Fibroblast of villous mesenchyme (primary cell): ENCODE data around the gene ACRV1. TPM values are rescaled to one million over a fixed set of nuclear protein-coding genes. Genes with fewer than 3 reads are reported as not detected.

ENCODE experiments used
- DNase-seq: peaks from one replicate; pipeline ENCODE4 v3.0.0-alpha.2; 2010; ENCODE audit warnings: low read depth
- H3K4me3 ChIP-seq: 2 replicates; pipeline ENCODE4 v1.5.1; 2011; ENCODE audit warnings: low read depth, mild to moderate bottlenecking, low read length
- total RNA-seq: library from RNA; depleted of rRNA; stranded (reverse); fragments of >200 nt; gene quantifications from 2 replicates; pipeline ENCODE4 v1.2.3, GENCODE V29; 2012
- TF ChIP-seq, protein P1 (sequence below): IDR thresholded peaks from 2 replicates; pipeline ENCODE4 v1.5.1; 2012; ENCODE audit warnings: low read depth, mild to moderate bottlenecking, low read length; ENCODE audit not compliant: insufficient read depth

The ACRV1 gene
- total RNA-seq, 1 donor, result not detected

DNA sequence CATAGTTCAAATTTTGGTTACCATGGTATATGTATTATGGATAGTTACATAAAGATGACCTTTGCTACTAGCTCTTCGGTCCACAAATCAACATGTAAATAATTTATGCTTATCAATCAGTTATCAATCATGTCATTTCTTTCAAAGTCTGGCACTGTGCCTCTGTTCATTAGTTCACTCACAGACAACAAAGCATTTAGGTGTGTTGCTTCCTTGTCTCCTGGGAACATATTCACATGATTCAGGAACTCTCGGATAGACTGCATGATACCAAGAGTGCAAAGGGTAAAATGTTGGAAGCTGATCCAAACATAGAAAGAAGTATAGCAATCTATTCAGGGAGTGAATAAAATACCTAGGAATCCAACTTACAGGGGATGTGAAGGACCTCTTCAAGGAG lies 14.3 kb upstream of the ACRV1 start:
- no peak overlapping the region for H3K4me3 ChIP-seq
- TF ChIP-seq, protein P1, sequence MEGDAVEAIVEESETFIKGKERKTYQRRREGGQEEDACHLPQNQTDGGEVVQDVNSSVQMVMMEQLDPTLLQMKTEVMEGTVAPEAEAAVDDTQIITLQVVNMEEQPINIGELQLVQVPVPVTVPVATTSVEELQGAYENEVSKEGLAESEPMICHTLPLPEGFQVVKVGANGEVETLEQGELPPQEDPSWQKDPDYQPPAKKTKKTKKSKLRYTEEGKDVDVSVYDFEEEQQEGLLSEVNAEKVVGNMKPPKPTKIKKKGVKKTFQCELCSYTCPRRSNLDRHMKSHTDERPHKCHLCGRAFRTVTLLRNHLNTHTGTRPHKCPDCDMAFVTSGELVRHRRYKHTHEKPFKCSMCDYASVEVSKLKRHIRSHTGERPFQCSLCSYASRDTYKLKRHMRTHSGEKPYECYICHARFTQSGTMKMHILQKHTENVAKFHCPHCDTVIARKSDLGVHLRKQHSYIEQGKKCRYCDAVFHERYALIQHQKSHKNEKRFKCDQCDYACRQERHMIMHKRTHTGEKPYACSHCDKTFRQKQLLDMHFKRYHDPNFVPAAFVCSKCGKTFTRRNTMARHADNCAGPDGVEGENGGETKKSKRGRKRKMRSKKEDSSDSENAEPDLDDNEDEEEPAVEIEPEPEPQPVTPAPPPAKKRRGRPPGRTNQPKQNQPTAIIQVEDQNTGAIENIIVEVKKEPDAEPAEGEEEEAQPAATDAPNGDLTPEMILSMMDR, result no peak
- DNase-seq, result no peak

DNA sequence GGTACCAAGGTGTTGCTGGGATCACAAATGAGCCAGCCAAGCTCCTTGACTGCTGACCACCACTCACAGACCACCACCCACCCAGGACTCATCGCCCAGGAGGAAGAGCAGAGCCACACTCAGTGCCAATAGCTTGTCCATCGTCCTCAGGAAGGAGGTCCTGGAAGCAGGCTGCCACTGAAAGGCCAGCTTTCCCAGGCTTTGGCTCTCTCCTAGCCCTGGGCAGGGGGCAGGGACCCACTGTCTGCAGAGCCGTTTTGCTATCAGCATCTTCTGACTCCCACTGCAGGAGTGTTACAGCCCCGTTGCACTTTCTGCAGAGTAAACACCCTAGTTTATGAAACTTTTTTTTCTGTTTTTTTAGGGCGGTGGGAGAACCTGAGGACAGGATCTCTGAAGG lies 12.2 kb upstream of the ACRV1 start:
- no peak for DNase-seq
- H3K4me3 ChIP-seq, result no peak overlapping the region
- TF ChIP-seq, protein P1, result no peak

DNA sequence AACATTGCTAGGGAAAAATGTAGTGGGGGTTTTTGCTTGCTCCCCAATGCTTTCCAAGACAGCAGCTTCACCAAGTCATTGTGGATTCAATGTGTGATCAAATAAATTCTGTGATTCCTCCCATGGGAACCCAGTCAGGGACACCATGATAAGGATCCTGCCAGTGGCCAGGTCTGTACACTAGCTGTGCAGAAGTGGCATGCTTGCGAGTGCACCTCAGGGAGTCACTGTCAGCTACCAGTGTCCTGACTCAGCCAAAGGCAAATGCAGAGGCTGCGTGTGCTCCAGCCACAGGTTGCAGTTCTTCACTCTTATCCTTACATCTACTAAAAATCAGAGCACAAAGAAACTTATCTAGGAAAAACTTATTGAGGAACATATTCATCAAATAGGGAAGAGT lies 9.4 kb upstream of the ACRV1 start:
- no peak overlapping the region for H3K4me3 ChIP-seq
- TF ChIP-seq, protein P1, result no peak
- DNase-seq, result no peak

DNA sequence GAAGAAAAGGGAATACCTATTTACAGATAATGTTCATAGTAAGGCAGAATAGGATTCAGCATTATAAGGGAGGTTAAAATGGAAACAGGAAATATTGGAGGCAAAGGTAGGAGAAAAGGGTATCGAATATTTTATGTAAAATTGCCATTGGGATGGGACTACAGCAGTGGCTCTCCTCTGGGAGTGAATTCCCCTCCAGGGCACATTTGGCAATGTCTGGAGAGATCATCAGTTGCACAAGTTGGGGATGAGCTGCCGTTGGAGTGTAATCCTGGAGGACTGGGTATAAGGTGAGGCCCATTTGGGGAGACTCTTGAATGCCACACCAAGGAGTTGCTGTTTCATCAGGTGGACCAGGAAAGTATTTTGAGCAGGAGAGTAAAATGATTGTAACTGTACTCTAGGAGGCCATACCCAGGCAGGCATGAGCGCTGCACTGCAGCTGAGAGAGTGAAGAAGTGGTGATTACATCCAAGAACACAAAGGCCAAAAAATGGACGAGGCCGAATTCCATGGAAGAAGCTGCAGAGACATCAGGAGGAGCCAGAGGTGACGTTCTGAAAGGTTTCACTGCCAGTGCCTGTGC lies 8.7 kb upstream of the ACRV1 start:
- TF ChIP-seq, protein P1, result no peak
- no peak overlapping the region for H3K4me3 ChIP-seq
- DNase-seq, result no peak

DNA sequence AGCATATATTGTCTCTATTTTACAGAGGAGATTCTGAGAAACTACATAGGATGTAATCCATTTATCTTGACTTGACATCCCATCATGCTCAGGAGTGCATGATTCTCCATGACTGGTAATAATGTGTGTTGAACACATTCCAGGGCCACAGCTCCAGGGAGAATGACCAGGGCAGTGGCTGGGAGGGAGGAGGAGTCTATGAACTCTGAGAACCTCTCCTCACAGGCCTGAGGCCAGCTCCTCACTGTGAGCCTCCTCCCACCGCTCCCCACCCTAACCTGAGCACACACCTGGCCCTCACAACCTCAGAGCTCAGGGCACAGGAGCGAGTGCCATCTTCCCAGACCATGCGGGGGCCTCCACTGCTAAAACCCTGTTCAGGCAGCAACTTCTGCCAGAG lies 8.0 kb upstream of the ACRV1 start:
- no peak for DNase-seq
- TF ChIP-seq, protein P1, result no peak

DNA sequence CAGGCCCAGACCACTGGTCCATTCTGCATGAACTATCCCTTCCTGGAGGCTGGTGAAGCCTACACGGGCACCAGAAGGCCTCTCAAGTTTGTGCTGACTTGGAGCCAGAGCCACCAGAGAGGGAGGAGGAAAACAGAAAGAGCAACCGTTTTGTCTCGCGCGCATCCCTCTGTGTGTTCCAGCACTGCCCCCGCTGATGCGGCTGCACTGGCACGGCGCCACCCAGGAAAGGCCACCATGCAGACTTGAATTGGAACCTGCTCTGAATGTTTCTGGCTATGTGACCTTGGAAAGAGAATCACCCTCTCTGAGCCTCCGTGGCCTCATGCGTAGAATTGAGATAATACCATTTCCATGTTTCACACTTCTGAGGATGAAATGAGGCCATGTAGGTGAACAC lies 7.4 kb upstream of the ACRV1 start:
- TF ChIP-seq, protein P1, result no peak
- H3K4me3 ChIP-seq, result no peak overlapping the region
- no peak for DNase-seq

More for the DNA sequence above, 8.0 kb upstream of the ACRV1 start:
- H3K4me3 ChIP-seq, result no peak overlapping the region

DNA sequence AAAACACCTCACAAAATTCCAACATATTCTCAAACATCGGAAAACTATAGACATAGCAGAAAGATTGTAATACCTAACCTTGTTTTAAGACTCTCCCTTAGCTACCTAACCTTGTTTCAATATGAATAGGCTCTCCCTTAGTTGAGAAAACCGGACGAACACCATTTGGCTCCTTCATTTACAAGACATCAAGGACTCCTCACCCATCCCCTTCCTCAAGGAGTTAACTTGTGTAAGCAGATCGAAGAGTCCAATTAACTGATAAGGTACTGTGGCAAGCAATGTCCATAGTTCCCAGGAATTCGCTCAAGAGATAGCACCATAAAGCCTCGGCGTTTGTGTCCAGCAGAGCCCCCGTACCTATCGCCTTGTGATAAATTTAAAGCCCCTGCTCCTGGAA lies 4.6 kb upstream of the ACRV1 start:
- H3K4me3 ChIP-seq, result no peak overlapping the region
- no peak for DNase-seq
- TF ChIP-seq, protein P1, result no peak
